Lower leg skin (tissue), 4 donors: ENCODE results near the gene MYO18A. TPM values are rescaled to one million over a fixed set of nuclear protein-coding genes. Genes with fewer than 3 reads are reported as not detected.

Experiments
- DNase-seq, 2 donors: peaks; one replicate each; pipeline ENCODE4 v3.0.0-alpha.2; 2019; ENCODE audit warnings: low spot score in 2 of 2
- H3K4me3 ChIP-seq: fragments of 200-600 bp; sonication (generic); 2 replicates; pipeline ENCODE4 v1.5.1; 2017; ENCODE audit warnings: mild to moderate bottlenecking, low read depth; ENCODE audit not compliant: poor library complexity, severe bottlenecking
- CTCF ChIP-seq, 3 donors: fragments of 450-650 bp; IDR thresholded peaks; one replicate each; pipeline ENCODE4 v1.5.1; 2016; ENCODE audit warnings: antibody characterized with exemption in 3 of 3, mild to moderate bottlenecking in 3 of 3, moderate library complexity in 2 of 3
- POLR2A ChIP-seq, 2 donors: fragments of 450-650 bp; IDR thresholded peaks; one replicate each; pipeline ENCODE4 v1.6.1; 2016 to 2017; ENCODE audit warnings: antibody characterized with exemption in 2 of 2, mild to moderate bottlenecking in 1 of 2, moderate library complexity in 1 of 2
- WGBS, 2 donors: methylation state at CpG; one replicate each; pipeline ENCODE4 v1.1.5; 2018; 5-methylcytosine and 5-hydroxymethylcytosine counted together
- intact Hi-C: fragments of 100-400 bp; cut with DNase I; formaldehyde crosslinking; loops from one replicate; pipeline ENCODE4 v1.15.0; 2023; ENCODE audit warnings: low total_unique reads
- total RNA-seq, 4 donors: library from RNA; depleted of rRNA; stranded (reverse); fragments of >200 nt; gene quantifications; one replicate each; pipeline ENCODE4 v1.1.0, GENCODE V29; 2016

MYO18A gene
- total RNA-seq, 4 donors from 2014 or later, result 87.3 to 123 (median 94.0) TPM

GRCh38 chr17:29080965-29081364 lies 99.2 kb downstream of the MYO18A start:
- DNase-seq, result no peak
- intact Hi-C loops, result no loop called here
- H3K4me3 ChIP-seq, result no peak overlapping the region
- TF ChIP-seq POLR2A (IDR thresholded peaks at IDR 0.05), result no peak
- no peak for TF ChIP-seq CTCF (IDR thresholded peaks at IDR 0.05)
- WGBS, 2 donors, result 85 to 87% methylated on average over 14 of the region's 14 CpGs

GRCh38 chr17:29080323-29080722 lies 99.9 kb downstream of the MYO18A start:
- WGBS, 2 donors, result 92 to 97% methylated on average over 29 to 33 of the region's 33 CpGs
- no peak for DNase-seq
- no peak overlapping the region for H3K4me3 ChIP-seq
- TF ChIP-seq POLR2A (IDR thresholded peaks at IDR 0.05) (no peak), CTCF (IDR thresholded peaks at IDR 0.05) (no peak)
- intact Hi-C loops, result no loop called here

GRCh38 chr17:29079887-29080286 lies 100.3 kb downstream of the MYO18A start:
- DNase-seq, result no peak
- TF ChIP-seq POLR2A (IDR thresholded peaks at IDR 0.05) (no peak), CTCF (IDR thresholded peaks at IDR 0.05) (no peak)
- 89 to 91% methylated on average over 33 of the region's 33 CpGs for WGBS, 2 donors
- intact Hi-C loops, result no loop called here
- H3K4me3 ChIP-seq, result no peak overlapping the region

- TF ChIP-seq POLR2A (IDR thresholded peaks at IDR 0.05) (no peak), CTCF (IDR thresholded peaks at IDR 0.05) (no peak)
- intact Hi-C loops, result no loop called here
Observed at GRCh38 chr17:29079433-29079832, 100.8 kb downstream of the MYO18A start.

GRCh38 chr17:29078183-29079045 lies 101.8 kb downstream of the MYO18A start:
- intact Hi-C loops, result no loop called here
- TF ChIP-seq CTCF (IDR thresholded peaks at IDR 0.05), result no peak
- TF ChIP-seq POLR2A (IDR thresholded peaks at IDR 0.05), result no peak
- DNase-seq, result no peak
- WGBS, 2 donors, result 76 to 78% methylated on average over 8 to 9 of the region's 9 CpGs
- H3K4me3 ChIP-seq, result no peak overlapping the region

More at GRCh38 chr17:29079433-29079832, 100.8 kb downstream of the MYO18A start:
- 94 to 95% methylated on average over 16 of the region's 16 CpGs for WGBS, 2 donors
- no peak for DNase-seq
- H3K4me3 ChIP-seq, result no peak overlapping the region
